Effector memory CD4-positive, alpha-beta T cell (primary cell): ENCODE measurements around the gene TEX2.
"Not testable (repeated sequence)": the region's sequence is repeated elsewhere in the genome, so short reads cannot be mapped to it uniquely, and the experiment has no call there.

Source experiments
- DNase-seq, 3 donors: peaks; one replicate each; pipeline ENCODE4 v3.0.0-alpha.2; 2020
- H3K27ac ChIP-seq: 2 replicates; pipeline ENCODE4 v1.7.0; 2013; ENCODE audit warnings: mild to moderate bottlenecking, low read length, moderate library complexity; ENCODE audit not compliant: insufficient read depth, poor library complexity, severe bottlenecking
- H3K27me3 ChIP-seq: replicated peaks from 2 replicates; pipeline ENCODE4 v1.7.0; 2013; ENCODE audit warnings: mild to moderate bottlenecking, low read length; ENCODE audit not compliant: insufficient read depth, control insufficient read depth, poor library complexity, severe bottlenecking
- H3K36me3 ChIP-seq: 2 replicates; pipeline ENCODE4 v1.7.0; 2013; ENCODE audit warnings: mild to moderate bottlenecking, low read length, moderate library complexity; ENCODE audit not compliant: control insufficient read depth, insufficient read depth
- H3K4me1 ChIP-seq: 2 replicates; pipeline ENCODE4 v1.7.0; 2013; ENCODE audit warnings: low read length, mild to moderate bottlenecking; ENCODE audit not compliant: control insufficient read depth, insufficient read depth, poor library complexity, severe bottlenecking
- H3K4me3 ChIP-seq: 2 replicates; pipeline ENCODE4 v1.7.0; 2013; ENCODE audit warnings: low read length, low read depth, mild to moderate bottlenecking; ENCODE audit not compliant: insufficient read depth, poor library complexity, severe bottlenecking
- H3K9me3 ChIP-seq: 2 replicates; pipeline ENCODE4 v1.7.0; 2013; ENCODE audit warnings: mild to moderate bottlenecking, low read length, moderate library complexity; ENCODE audit not compliant: control insufficient read depth

TEX2 gene

DNA sequence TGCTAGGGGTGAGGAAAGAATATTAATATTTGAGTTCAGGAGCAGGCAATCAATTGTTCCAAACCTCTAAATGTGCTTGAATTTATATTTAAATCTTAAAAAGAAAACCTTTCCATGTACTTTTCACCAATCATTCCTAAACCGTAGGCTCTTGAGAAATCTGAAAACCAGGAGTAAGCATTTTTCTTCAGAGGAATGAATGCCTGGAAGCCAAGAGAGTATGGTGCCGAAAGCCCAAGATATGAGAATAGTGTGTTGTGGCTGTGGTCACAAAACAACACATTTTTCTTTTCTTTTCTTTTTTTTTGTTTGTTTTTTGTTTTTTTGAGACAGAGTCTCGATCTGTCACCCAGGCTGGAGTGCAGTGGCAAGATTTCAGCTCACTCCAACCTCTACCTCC, 37.6 kb downstream of the TEX2 start:
- no peak overlapping the region for H3K27ac ChIP-seq
- H3K36me3 ChIP-seq = no peaks in the 10 kb centered on the region
- H3K4me1 ChIP-seq = no peaks in the 10 kb centered on the region
- H3K9me3 ChIP-seq = no peaks in the 10 kb centered on the region
- H3K27me3 ChIP-seq = no peaks in the 10 kb centered on the region
- no peak overlapping the region for H3K4me3 ChIP-seq
- no peak for DNase-seq

DNA sequence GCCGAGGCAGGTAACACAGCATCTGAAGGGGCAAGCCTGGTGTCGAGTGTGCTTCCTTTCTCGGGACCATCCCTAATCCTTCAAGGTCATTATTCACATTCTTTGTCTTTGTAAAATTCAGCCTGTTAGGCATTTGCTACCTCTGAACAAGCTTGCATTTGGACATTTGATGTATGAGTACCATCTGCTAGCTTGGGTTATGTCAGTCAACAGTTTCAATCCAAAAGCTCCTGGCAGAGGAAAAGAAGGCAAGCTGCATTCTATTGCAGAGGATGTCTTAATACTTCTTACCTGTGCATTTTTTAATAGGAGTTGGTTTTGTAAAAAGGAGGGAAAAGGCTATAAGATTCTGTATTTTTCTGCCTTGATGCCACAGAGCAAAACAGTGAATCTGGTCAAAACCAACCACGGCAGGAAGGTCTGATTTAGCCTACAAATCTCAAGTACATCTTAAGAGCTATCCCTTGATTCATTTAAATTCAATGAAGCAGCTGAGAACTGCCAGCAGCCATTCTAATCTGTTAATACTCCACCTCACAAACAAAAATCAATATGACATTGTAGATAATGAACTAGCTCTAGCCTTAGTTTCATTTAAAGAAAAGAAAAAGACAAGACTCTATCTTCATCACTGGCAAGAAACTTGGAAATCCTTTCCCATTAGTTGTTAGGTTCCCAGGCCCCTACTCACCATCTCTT, 39.0 kb downstream of the TEX2 start:
- Histone ChIP-seq H3K27me3 (no peaks in the 10 kb centered on the region), H3K36me3 (no peaks in the 10 kb centered on the region), H3K4me3 (no peak overlapping the region), H3K9me3 (no peaks in the 10 kb centered on the region), H3K4me1 (no peaks in the 10 kb centered on the region), H3K27ac (no peak overlapping the region)
- DNase-seq = no peak

DNA sequence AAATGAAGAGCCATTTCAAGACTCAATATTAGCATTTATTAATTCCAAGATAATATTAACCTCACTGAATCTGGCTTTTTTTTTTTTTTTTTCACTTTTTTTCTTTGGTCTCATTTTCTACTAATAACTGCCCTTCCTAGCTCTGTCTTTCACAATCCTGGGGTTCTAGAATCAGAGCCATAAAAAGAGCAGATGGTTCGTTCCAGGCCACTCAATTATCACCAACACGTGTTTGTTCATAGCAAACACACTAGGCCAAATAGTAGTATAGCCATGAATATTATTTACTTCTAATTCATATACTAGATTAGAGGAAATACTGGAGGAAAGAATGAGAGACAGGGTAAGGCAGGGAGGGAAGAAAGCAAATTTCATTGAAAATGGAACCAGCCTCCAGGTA, 39.8 kb downstream of the TEX2 start:
- H3K4me1 ChIP-seq = no peaks in the 10 kb centered on the region
- no peaks in the 10 kb centered on the region for H3K27me3 ChIP-seq
- no peak overlapping the region for H3K4me3 ChIP-seq
- no peaks in the 10 kb centered on the region for H3K9me3 ChIP-seq
- DNase-seq = no peak
- no peak overlapping the region for H3K27ac ChIP-seq
- H3K36me3 ChIP-seq = no peaks in the 10 kb centered on the region

DNA sequence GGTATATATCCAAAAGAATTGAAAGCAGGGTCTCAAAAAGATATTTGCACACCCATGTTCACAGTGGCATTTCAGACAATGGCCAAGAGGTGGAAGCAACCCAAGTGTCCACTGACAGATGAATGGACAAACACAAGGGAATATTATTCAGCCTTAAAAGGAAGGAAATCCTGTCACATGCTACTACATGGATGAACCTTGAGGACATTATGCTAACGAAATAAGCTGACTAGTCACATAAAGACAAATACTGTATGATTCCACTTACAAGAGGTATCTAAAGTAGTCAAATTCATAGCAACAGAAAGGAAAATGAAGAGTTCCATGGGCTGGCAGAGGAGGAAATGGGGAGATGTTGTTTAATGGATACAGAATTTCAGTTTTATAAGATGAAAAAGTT, 41.4 kb downstream of the TEX2 start:
- Histone ChIP-seq H3K4me1 (no peaks in the 10 kb centered on the region), H3K36me3 (no peaks in the 10 kb centered on the region), H3K27ac (no peak overlapping the region), H3K9me3 (no peaks in the 10 kb centered on the region), H3K27me3 (no peaks in the 10 kb centered on the region), H3K4me3 (no peak overlapping the region)
- no peak for DNase-seq

DNA sequence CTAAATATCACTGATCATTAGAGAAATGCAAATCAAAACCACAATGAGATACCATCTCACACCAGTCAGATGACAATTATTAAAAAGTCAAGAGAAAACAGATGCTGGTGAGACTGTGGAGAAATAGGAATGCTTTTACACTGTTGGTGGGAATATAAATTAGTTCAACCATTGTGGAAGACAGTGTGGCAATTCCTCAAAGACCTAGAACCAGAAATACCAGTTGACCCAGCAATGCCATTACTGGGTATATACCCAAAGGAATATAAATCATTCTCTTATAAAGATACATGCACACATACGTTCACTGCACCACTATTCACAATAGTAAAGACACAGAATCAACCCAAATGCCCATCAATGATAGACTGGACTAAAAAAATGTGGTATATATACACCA, 42.5 kb downstream of the TEX2 start:
- H3K4me3 ChIP-seq, H3K27me3 ChIP-seq: not testable (repeated sequence)

DNA sequence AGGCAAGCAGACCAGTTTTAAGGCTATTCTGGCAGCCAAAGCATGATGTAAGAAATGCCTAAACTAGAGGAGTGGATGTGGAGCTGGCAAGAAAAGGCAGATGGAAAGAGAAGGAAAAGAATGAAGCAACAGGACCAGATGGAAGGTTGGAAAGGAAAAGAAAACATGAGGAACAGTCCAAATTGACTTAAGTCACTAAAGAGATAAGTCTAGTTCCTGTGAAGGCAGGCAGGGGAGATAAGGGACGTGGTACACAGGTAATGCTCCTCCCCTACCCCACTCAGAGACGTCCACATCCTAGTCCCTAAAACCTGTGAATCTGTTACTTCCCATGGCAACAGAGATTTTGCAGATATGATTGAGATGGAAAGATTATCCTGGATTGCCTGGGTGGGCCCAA, 43.5 kb downstream of the TEX2 start:
- no peak overlapping the region for H3K27ac ChIP-seq
- no peaks in the 10 kb centered on the region for H3K9me3 ChIP-seq
- no peaks in the 10 kb centered on the region for H3K36me3 ChIP-seq
- no peak for DNase-seq
- no peak overlapping the region for H3K4me3 ChIP-seq
- no peaks in the 10 kb centered on the region for H3K4me1 ChIP-seq
- no peaks in the 10 kb centered on the region for H3K27me3 ChIP-seq

More for the DNA sequence above, 42.5 kb downstream of the TEX2 start:
- H3K9me3 ChIP-seq, H3K36me3 ChIP-seq, DNase-seq, H3K27ac ChIP-seq, H3K4me1 ChIP-seq: not testable (repeated sequence)

DNA sequence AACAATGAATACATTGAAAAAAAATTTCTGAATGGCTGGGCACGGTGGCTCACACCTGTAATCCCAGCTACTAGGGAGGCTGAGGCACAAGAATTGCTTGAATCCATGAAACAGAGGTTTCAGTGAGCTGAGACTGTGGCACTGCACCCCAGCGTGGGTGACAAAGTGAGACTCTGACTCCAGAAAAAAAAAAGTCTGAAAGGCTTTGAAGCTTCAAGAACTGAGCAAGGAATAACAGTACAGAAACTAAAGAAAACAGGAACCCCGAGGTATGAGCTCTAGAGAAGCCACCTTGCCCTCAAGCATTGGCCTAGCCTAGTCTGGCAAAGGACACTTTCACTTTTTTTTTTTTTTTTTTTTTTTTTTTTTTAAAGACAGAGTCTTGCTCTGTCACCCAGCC, 45.0 kb downstream of the TEX2 start:
- no peak overlapping the region for H3K4me3 ChIP-seq
- no peak for DNase-seq
- H3K4me1 ChIP-seq = no peaks in the 10 kb centered on the region
- H3K27ac ChIP-seq = no peak overlapping the region
- H3K9me3 ChIP-seq = no peaks in the 10 kb centered on the region
- H3K27me3 ChIP-seq = no peaks in the 10 kb centered on the region
- H3K36me3 ChIP-seq = peaks cover 10% of the 10 kb centered on the region

DNA sequence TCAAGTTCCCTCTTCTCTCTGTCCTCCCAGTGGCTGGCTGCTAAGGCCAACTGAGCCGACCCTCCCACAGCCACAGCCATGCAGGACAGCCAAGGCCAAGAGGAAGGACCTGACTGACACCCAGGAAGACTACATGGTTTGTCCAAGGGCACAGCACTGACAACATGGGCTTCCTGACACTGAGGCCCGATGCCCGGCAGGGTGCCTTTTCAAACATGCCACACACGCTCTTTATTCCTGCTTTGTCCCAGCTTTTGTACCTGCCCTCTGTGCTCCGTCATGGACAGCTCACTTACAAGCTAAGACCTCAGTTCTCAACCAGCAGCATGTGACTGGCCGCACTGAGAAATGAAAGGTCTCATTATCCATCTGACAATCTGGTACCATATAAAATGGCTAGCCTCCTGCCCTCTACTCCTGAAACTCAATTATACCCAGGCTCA, 45.8 kb downstream of the TEX2 start:
- Histone ChIP-seq H3K4me3 (no peak overlapping the region), H3K27ac (no peak overlapping the region), H3K9me3 (no peaks in the 10 kb centered on the region), H3K27me3 (no peaks in the 10 kb centered on the region), H3K4me1 (no peaks in the 10 kb centered on the region), H3K36me3 (peaks cover 17% of the 10 kb centered on the region)
- no peak for DNase-seq

DNA sequence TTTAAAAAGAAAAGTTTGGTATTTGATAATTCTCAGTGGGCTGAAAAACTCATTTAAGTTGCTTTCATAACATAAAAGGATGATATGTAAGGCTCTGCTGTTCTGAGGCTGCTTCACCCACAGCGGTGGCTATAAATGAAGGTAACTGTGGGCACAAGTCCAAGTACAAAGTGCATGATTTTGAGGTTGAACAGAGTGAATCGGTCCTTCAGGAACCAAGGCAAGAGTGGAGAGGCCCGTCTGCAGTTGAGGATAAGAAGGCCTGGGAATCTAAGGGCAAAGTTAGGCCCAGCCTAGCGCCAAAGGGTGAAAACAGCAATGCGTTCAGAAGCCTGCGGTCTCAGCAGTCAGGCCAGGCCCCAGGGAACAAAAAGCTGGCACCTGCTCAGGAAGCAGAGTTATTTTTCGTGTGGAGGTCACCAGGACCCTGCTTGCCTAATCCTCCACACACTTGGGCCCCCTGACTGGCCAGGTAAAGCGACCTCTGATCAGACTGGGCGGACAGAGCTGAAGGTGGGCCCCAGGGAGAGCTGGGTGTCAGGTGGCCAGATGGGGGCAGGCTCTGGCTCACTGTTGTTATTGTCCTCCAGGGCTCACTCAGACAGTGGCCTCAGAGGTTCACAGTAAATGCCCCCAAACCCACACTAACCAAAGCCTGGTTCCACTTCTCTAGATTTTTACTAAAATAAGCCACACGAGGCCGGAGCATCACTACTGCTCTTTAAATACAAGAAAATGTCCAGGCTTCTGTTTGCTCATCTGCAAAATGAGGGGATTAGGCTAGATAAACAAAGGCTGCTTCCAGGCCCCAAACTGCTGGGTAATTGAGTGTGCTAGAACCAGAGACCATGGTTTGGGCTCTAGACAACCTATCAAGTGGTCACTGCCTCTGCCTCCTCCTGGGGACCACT, 46.5 kb downstream of the TEX2 start:
- no peaks in the 10 kb centered on the region for H3K27me3 ChIP-seq
- no peaks in the 10 kb centered on the region for H3K4me1 ChIP-seq
- no peaks in the 10 kb centered on the region for H3K9me3 ChIP-seq
- H3K36me3 ChIP-seq = peaks cover 17% of the 10 kb centered on the region
- no peak overlapping the region for H3K4me3 ChIP-seq
- DNase-seq = no peak
- H3K27ac ChIP-seq = no peak overlapping the region

DNA sequence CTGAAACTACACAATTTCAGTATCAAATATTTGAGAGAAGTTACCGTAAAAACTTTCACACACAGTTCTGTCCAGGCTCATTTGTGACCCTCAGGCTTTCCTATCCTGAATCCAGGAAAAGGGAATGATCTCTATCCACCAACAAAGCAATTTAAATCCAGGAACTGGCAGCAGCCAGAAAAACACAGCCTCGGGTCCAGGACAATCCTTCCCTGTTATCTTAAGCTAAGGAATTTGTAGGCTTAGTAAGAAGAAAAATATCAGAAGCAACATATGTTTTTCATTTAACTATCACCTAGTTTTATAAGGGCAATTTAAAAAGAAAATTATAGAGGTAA, 47.1 kb downstream of the TEX2 start:
- no peak overlapping the region for H3K27ac ChIP-seq
- DNase-seq = no peak
- H3K4me3 ChIP-seq = no peak overlapping the region

More for the DNA sequence above, 47.1 kb downstream of the TEX2 start:
- Histone ChIP-seq H3K9me3 (no peaks in the 10 kb centered on the region), H3K36me3 (peaks cover 17% of the 10 kb centered on the region), H3K4me1 (no peaks in the 10 kb centered on the region), H3K27me3 (no peaks in the 10 kb centered on the region)
